Measurements from ENCODE around the gene WDR70. TPM values are rescaled to one million over a fixed set of nuclear protein-coding genes. Genes with fewer than 3 reads are reported as not detected.
A peak's percentile ranks its signal among the peaks of the same experiment; 100 is the strongest.

The WDR70 gene
- total and polyA plus RNA-seq, 2 donors (not counting 1 experiment from before 2014, with no cell fraction given), result 31.4 to 34.0 TPM

- peaks cover 4% of the 10 kb centered on the region for H3K4me1 ChIP-seq (ENCODE audit: control insufficient read depth, extremely low read depth, insufficient read depth, low read length)
- H3K27ac ChIP-seq (ENCODE audit: insufficient read depth, low read length), result no peak overlapping the region
- no peaks in the 10 kb centered on the region for H3K79me2 ChIP-seq (ENCODE audit: control insufficient read depth, insufficient read depth, low read length)
- H4K20me1 ChIP-seq (ENCODE audit: control insufficient read depth, extremely low read depth, insufficient read depth, low read length), result no peaks in the 10 kb centered on the region
- no peak overlapping the region for H3K4me3 ChIP-seq (replicated peaks in 1 of 4; ENCODE audit: control extremely low read depth in 1 of 4, insufficient read depth in 1 of 4, low read depth in 3 of 4, low read length in 4 of 4)
- H3K27me3 ChIP-seq (ENCODE audit: control insufficient read depth, insufficient read depth, low read length), result no peaks in the 10 kb centered on the region
- no peak for TF ChIP-seq CTCF (conservative IDR thresholded peaks at IDR 0.05 in 1 of 2, IDR thresholded peaks at IDR 0.05 in 1 of 2; ENCODE audit: low read depth in 1 of 2, low read length in 2 of 2)
- no peak for TF ChIP-seq EZH2 (IDR thresholded peaks at IDR 0.05; ENCODE audit: low read length, missing control alignments)
- no peaks in the 10 kb centered on the region for H3K9me3 ChIP-seq (ENCODE audit: control insufficient read depth, insufficient read depth, low read depth, low read length)
- no peak overlapping the region for H3K4me2 ChIP-seq (ENCODE audit: extremely low read depth, insufficient read depth, low read length)
- H3K36me3 ChIP-seq (ENCODE audit: control insufficient read depth, insufficient read depth, low read length), result no peaks in the 10 kb centered on the region
- H2AFZ ChIP-seq (ENCODE audit: low read length), result no peak overlapping the region
- no peak for DNase-seq (ENCODE audit: low read depth in 2 of 2)
- H3K9ac ChIP-seq (ENCODE audit: insufficient read depth, low read length), result no peak overlapping the region
Observed at GRCh38 chr5:37496902-37497445, 117.9 kb downstream of the WDR70 start.

GRCh38 chr5:37501152-37501551 is 122.0 kb downstream of the WDR70 start:
- Histone ChIP-seq H2AFZ (ENCODE audit: low read length) (no peak overlapping the region), H3K79me2 (ENCODE audit: control insufficient read depth, insufficient read depth, low read length) (no peaks in the 10 kb centered on the region), H3K36me3 (ENCODE audit: control insufficient read depth, insufficient read depth, low read length) (no peaks in the 10 kb centered on the region), H3K4me1 (ENCODE audit: control insufficient read depth, extremely low read depth, insufficient read depth, low read length) (no peaks in the 10 kb centered on the region), H4K20me1 (ENCODE audit: control insufficient read depth, extremely low read depth, insufficient read depth, low read length) (no peaks in the 10 kb centered on the region), H3K27ac (ENCODE audit: insufficient read depth, low read length) (no peak overlapping the region), H3K9ac (ENCODE audit: insufficient read depth, low read length) (no peak overlapping the region), H3K4me2 (ENCODE audit: extremely low read depth, insufficient read depth, low read length) (no peak overlapping the region), H3K4me3 (replicated peaks in 1 of 4; ENCODE audit: control extremely low read depth in 1 of 4, insufficient read depth in 1 of 4, low read depth in 3 of 4, low read length in 4 of 4) (no peak overlapping the region), H3K27me3 (ENCODE audit: control insufficient read depth, insufficient read depth, low read length) (no peaks in the 10 kb centered on the region), H3K9me3 (ENCODE audit: control insufficient read depth, insufficient read depth, low read depth, low read length) (no peaks in the 10 kb centered on the region)
- TF ChIP-seq CTCF (conservative IDR thresholded peaks at IDR 0.05 in 1 of 2, IDR thresholded peaks at IDR 0.05 in 1 of 2; ENCODE audit: low read depth in 1 of 2, low read length in 2 of 2), result no peak
- no peak for TF ChIP-seq EZH2 (IDR thresholded peaks at IDR 0.05; ENCODE audit: low read length, missing control alignments)
- peak; percentile 7 to 45 for DNase-seq (ENCODE audit: low read depth in 2 of 2)

- DNase-seq (ENCODE audit: low read depth in 2 of 2), result no peak
- H3K9ac ChIP-seq (ENCODE audit: insufficient read depth, low read length), result no peak overlapping the region
- H2AFZ ChIP-seq (ENCODE audit: low read length), result no peak overlapping the region
- no peaks in the 10 kb centered on the region for H3K36me3 ChIP-seq (ENCODE audit: control insufficient read depth, insufficient read depth, low read length)
- no peak overlapping the region for H3K4me2 ChIP-seq (ENCODE audit: extremely low read depth, insufficient read depth, low read length)
- no peak for TF ChIP-seq EZH2 (IDR thresholded peaks at IDR 0.05; ENCODE audit: low read length, missing control alignments)
- no peak for TF ChIP-seq CTCF (conservative IDR thresholded peaks at IDR 0.05 in 1 of 2, IDR thresholded peaks at IDR 0.05 in 1 of 2; ENCODE audit: low read depth in 1 of 2, low read length in 2 of 2)
- H3K4me1 ChIP-seq (ENCODE audit: control insufficient read depth, extremely low read depth, insufficient read depth, low read length), result no peaks in the 10 kb centered on the region
- no peaks in the 10 kb centered on the region for H3K27me3 ChIP-seq (ENCODE audit: control insufficient read depth, insufficient read depth, low read length)
- H3K27ac ChIP-seq (ENCODE audit: insufficient read depth, low read length), result no peak overlapping the region
- H4K20me1 ChIP-seq (ENCODE audit: control insufficient read depth, extremely low read depth, insufficient read depth, low read length), result no peaks in the 10 kb centered on the region
- H3K4me3 ChIP-seq (replicated peaks in 1 of 4; ENCODE audit: control extremely low read depth in 1 of 4, insufficient read depth in 1 of 4, low read depth in 3 of 4, low read length in 4 of 4), result no peak overlapping the region
- H3K79me2 ChIP-seq (ENCODE audit: control insufficient read depth, insufficient read depth, low read length), result no peaks in the 10 kb centered on the region
- no peaks in the 10 kb centered on the region for H3K9me3 ChIP-seq (ENCODE audit: control insufficient read depth, insufficient read depth, low read depth, low read length)
Observed at GRCh38 chr5:37506241-37506640, 127.1 kb downstream of the WDR70 start.

Measured in fibroblast of lung (primary cell).